Measurements from ENCODE around the gene MGMT.

The MGMT gene

DNA sequence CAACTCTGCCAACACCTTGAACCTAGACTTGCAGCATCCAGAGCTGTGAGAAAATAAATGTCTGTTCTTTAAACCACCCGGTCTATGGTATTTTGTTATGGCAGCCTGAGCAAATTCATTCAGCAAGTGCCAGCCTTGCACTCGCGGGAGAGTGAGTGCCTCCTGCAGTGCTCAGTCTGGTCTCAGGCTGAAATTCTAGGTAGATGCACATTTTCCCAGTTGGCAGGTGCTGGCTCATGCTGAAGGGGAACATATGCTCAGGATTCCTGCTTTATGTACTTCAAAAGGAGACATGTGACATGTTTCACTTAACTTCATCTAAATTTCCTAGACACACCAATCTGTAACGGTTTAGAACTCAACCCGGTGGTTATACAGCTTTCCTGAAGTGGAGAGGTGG, 170.8 kb downstream of the MGMT start:
- H3K9me2 ChIP-seq (ENCODE audit: low read depth, low read length) = no peaks in the 10 kb centered on the region
- no peak overlapping the region for H2AFZ ChIP-seq (ENCODE audit: low read length)
- H3K4me2 ChIP-seq (ENCODE audit: low read length) = no peak overlapping the region
- peaks cover 10% of the 10 kb centered on the region; the same call in 1 of the 2 replicates for H3K36me3 ChIP-seq (ENCODE audit: insufficient read depth, low read length)
- H3K4me3 ChIP-seq (ENCODE audit: low read depth, low read length, poor library complexity, severe bottlenecking) = no peak overlapping the region
- H3K27me3 ChIP-seq (ENCODE audit: insufficient read depth, low read length) = no peaks in the 10 kb centered on the region
- peaks cover 8% of the 10 kb centered on the region for H3K9me3 ChIP-seq (ENCODE audit: low read length)
- H3K27ac ChIP-seq (ENCODE audit: low read depth, low read length, poor library complexity, severe bottlenecking) = no peak overlapping the region
- H3K79me2 ChIP-seq (ENCODE audit: insufficient read depth, low read length) = no peaks in the 10 kb centered on the region
- H3K4me1 ChIP-seq (ENCODE audit: insufficient read depth, low read length, severe bottlenecking) = no peaks in the 10 kb centered on the region
- H3K9ac ChIP-seq (ENCODE audit: low read length) = no peak overlapping the region
- TF ChIP-seq, protein P1, sequence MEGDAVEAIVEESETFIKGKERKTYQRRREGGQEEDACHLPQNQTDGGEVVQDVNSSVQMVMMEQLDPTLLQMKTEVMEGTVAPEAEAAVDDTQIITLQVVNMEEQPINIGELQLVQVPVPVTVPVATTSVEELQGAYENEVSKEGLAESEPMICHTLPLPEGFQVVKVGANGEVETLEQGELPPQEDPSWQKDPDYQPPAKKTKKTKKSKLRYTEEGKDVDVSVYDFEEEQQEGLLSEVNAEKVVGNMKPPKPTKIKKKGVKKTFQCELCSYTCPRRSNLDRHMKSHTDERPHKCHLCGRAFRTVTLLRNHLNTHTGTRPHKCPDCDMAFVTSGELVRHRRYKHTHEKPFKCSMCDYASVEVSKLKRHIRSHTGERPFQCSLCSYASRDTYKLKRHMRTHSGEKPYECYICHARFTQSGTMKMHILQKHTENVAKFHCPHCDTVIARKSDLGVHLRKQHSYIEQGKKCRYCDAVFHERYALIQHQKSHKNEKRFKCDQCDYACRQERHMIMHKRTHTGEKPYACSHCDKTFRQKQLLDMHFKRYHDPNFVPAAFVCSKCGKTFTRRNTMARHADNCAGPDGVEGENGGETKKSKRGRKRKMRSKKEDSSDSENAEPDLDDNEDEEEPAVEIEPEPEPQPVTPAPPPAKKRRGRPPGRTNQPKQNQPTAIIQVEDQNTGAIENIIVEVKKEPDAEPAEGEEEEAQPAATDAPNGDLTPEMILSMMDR (IDR thresholded peaks at IDR 0.05; ENCODE audit: low read length) = no peak
- no peak for TF ChIP-seq EZH2 (IDR thresholded peaks at IDR 0.05; ENCODE audit: borderline replicate concordance, low read length)
- H3F3A ChIP-seq (ENCODE audit: insufficient read depth, low read length) = no peaks in the 10 kb centered on the region
- no peaks in the 10 kb centered on the region for H4K20me1 ChIP-seq (ENCODE audit: insufficient read depth, low read length)

GRCh38 chr10:129641351-129641750, 174.3 kb downstream of the MGMT start:
- H3K9me3 ChIP-seq (ENCODE audit: low read length) = no peaks in the 10 kb centered on the region
- no peak overlapping the region for H3K27ac ChIP-seq (ENCODE audit: low read depth, low read length, poor library complexity, severe bottlenecking)
- no peaks in the 10 kb centered on the region for H4K20me1 ChIP-seq (ENCODE audit: insufficient read depth, low read length)
- H3K79me2 ChIP-seq (ENCODE audit: insufficient read depth, low read length) = no peaks in the 10 kb centered on the region
- TF ChIP-seq EZH2 (IDR thresholded peaks at IDR 0.05; ENCODE audit: borderline replicate concordance, low read length) = no peak
- TF ChIP-seq, protein P1 (IDR thresholded peaks at IDR 0.05; ENCODE audit: low read length) = no peak
- peaks cover 10% of the 10 kb centered on the region; the same call in 1 of the 2 replicates for H3K36me3 ChIP-seq (ENCODE audit: insufficient read depth, low read length)
- no peaks in the 10 kb centered on the region for H3K4me1 ChIP-seq (ENCODE audit: insufficient read depth, low read length, severe bottlenecking)
- H3K9ac ChIP-seq (ENCODE audit: low read length) = no peak overlapping the region
- H3K9me2 ChIP-seq (ENCODE audit: low read depth, low read length) = no peaks in the 10 kb centered on the region
- H3K4me2 ChIP-seq (ENCODE audit: low read length) = no peak overlapping the region
- H3K4me3 ChIP-seq (ENCODE audit: low read depth, low read length, poor library complexity, severe bottlenecking) = no peak overlapping the region
- no peaks in the 10 kb centered on the region for H3F3A ChIP-seq (ENCODE audit: insufficient read depth, low read length)
- no peak overlapping the region for H2AFZ ChIP-seq (ENCODE audit: low read length)
- no peaks in the 10 kb centered on the region for H3K27me3 ChIP-seq (ENCODE audit: insufficient read depth, low read length)

DNA sequence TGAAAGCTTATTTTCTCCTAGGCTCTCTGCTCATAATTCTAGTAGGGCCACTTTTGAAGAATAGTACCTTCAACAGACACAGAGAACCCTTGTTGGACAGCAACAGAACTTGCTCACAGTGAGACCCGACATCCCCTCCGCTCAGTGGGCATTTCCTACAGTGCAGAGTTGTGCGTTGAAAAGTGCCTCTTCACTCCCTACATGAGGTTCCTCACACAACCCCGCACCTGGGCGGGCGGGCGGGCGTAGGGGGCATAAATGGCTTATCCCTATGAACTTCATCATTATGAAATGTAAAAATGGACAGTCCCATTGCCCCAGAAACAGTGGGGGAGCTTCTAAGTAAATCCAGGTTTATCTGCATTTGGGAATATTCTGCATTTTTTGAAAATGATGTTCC, 174.9 kb downstream of the MGMT start:
- peaks cover 8% of the 10 kb centered on the region; the same call in 1 of the 2 replicates for H3K36me3 ChIP-seq (ENCODE audit: insufficient read depth, low read length)
- no peaks in the 10 kb centered on the region for H3K79me2 ChIP-seq (ENCODE audit: insufficient read depth, low read length)
- H2AFZ ChIP-seq (ENCODE audit: low read length) = no peak overlapping the region
- H3K27ac ChIP-seq (ENCODE audit: low read depth, low read length, poor library complexity, severe bottlenecking) = no peak overlapping the region
- H4K20me1 ChIP-seq (ENCODE audit: insufficient read depth, low read length) = no peaks in the 10 kb centered on the region
- no peak overlapping the region for H3K4me3 ChIP-seq (ENCODE audit: low read depth, low read length, poor library complexity, severe bottlenecking)
- H3K9me2 ChIP-seq (ENCODE audit: low read depth, low read length) = no peaks in the 10 kb centered on the region
- TF ChIP-seq EZH2 (IDR thresholded peaks at IDR 0.05; ENCODE audit: borderline replicate concordance, low read length) = no peak
- TF ChIP-seq, protein P1 (IDR thresholded peaks at IDR 0.05; ENCODE audit: low read length) = no peak
- H3K9me3 ChIP-seq (ENCODE audit: low read length) = no peaks in the 10 kb centered on the region
- no peak overlapping the region for H3K9ac ChIP-seq (ENCODE audit: low read length)
- no peaks in the 10 kb centered on the region for H3K27me3 ChIP-seq (ENCODE audit: insufficient read depth, low read length)
- no peaks in the 10 kb centered on the region for H3K4me1 ChIP-seq (ENCODE audit: insufficient read depth, low read length, severe bottlenecking)
- H3F3A ChIP-seq (ENCODE audit: insufficient read depth, low read length) = no peaks in the 10 kb centered on the region
- no peak overlapping the region for H3K4me2 ChIP-seq (ENCODE audit: low read length)

Measured in OCI-LY1 (cell line).